IMR-90 (cell line): ENCODE measurements around the gene ASPRV1. TPM values are rescaled to one million over a fixed set of nuclear protein-coding genes. Genes with fewer than 3 reads are reported as not detected.

Experiments used
- ATAC-seq: fragments of 200-7000 bp; cut with Tn5 transposase; 2 replicates; pipeline ENCODE4 v1.9.1; 2020; ENCODE audit warnings: low read depth, mild to moderate bottlenecking, moderate library complexity
- BruUV-seq: library from RNA; stranded (reverse); fragments of 400-500 nt; replicated peaks from 2 replicates; lab custom pipeline; 2021; lab: Mats Ljungman, UMichigan
- CTCF ChIA-PET: fragments of 300-600 bp; formaldehyde crosslinking; extraction: SDS; loops from one replicate; lab custom pipeline; 2021; ENCODE audit warnings: antibody characterized with exemption; lab: Yijun Ruan, JAX
- POLR2A ChIA-PET: fragments of 300-600 bp; sonication (Branson Sonifier 250); formaldehyde crosslinking; loops from one replicate; lab custom pipeline; 2022; ENCODE audit warnings: antibody characterized with exemption; ENCODE audit not compliant: unreplicated experiment; lab: Charles Lee
- DNase-seq: peaks from one replicate; pipeline ENCODE4 v3.0.0; 2013
- H2AFZ ChIP-seq: replicated peaks from 2 replicates; pipeline ENCODE3; 2013; ENCODE audit warnings: low read length, mild to moderate bottlenecking; ENCODE audit not compliant: poor library complexity
- H2AK5ac ChIP-seq: 2 replicates; pipeline ENCODE4 v1.6.1; 2013; ENCODE audit warnings: low read depth, low read length, inconsistent platforms
- H2AK9ac ChIP-seq: replicated peaks from 2 replicates; pipeline ENCODE3; 2013; ENCODE audit warnings: mild to moderate bottlenecking, low read depth, low read length, moderate library complexity; ENCODE audit not compliant: poor library complexity
- H2BK120ac ChIP-seq: 2 replicates; pipeline ENCODE4 v1.6.1; 2013; ENCODE audit warnings: low read depth, low read length, inconsistent platforms
- H2BK15ac ChIP-seq: 3 replicates; pipeline ENCODE4 v1.6.1; 2013; ENCODE audit warnings: low read depth, low read length, inconsistent platforms
- H2BK20ac ChIP-seq: 2 replicates; pipeline ENCODE4 v1.6.1; 2013; ENCODE audit warnings: low read depth, mild to moderate bottlenecking, inconsistent platforms, low read length, moderate library complexity
- H2BK5ac ChIP-seq: 2 replicates; pipeline ENCODE4 v1.6.1; 2013; ENCODE audit warnings: mild to moderate bottlenecking, low read depth, low read length, inconsistent platforms; ENCODE audit not compliant: poor library complexity, severe bottlenecking
- H3K14ac ChIP-seq: replicated peaks from 2 replicates; pipeline ENCODE4 v1.6.1; 2013; ENCODE audit warnings: low read depth, low read length, inconsistent platforms
- H3K18ac ChIP-seq: 2 replicates; pipeline ENCODE4 v1.6.1; 2013; ENCODE audit warnings: low read depth, low read length, control low read depth
- H3K23ac ChIP-seq: 2 replicates; pipeline ENCODE4 v1.6.1; 2013; ENCODE audit warnings: low read depth, low read length, inconsistent platforms
- H3K27ac ChIP-seq: 2 replicates; pipeline ENCODE4 v1.5.1; 2013; ENCODE audit warnings: mild to moderate bottlenecking, control low read depth, low read length; ENCODE audit not compliant: insufficient read depth
- H3K27me3 ChIP-seq: 2 replicates; pipeline ENCODE4 v1.6.1; 2013; ENCODE audit warnings: low read length; ENCODE audit not compliant: control insufficient read depth, insufficient read depth
- H3K36me3 ChIP-seq: 2 replicates; pipeline ENCODE4 v1.6.1; 2013; ENCODE audit warnings: low read length, mixed read lengths; ENCODE audit not compliant: control insufficient read depth, insufficient read depth
- H3K4ac ChIP-seq: 2 replicates; pipeline ENCODE4 v1.6.1; 2013; ENCODE audit warnings: low read depth, low read length, inconsistent platforms
- H3K4me1 ChIP-seq: 2 replicates; pipeline ENCODE4 v1.6.1; 2013; ENCODE audit warnings: low read length, mixed read lengths; ENCODE audit not compliant: control insufficient read depth, insufficient read depth
- H3K4me2 ChIP-seq: 2 replicates; pipeline ENCODE4 v1.6.1; 2013; ENCODE audit warnings: low read depth, mild to moderate bottlenecking, control low read depth, low read length, moderate library complexity
- H3K4me3 ChIP-seq: 2 replicates; pipeline ENCODE4 v1.5.1; 2013; ENCODE audit warnings: low read depth, mild to moderate bottlenecking, control low read depth, low read length, moderate library complexity; ENCODE audit not compliant: insufficient read depth
- H3K56ac ChIP-seq: 2 replicates; pipeline ENCODE4 v1.6.1; 2013; ENCODE audit warnings: low read length, inconsistent platforms; ENCODE audit not compliant: insufficient read depth; ENCODE audit errors: extremely low read depth
- H3K79me1 ChIP-seq, 2 experiments: 2 replicates each; pipeline ENCODE4 v1.6.1; 2013; ENCODE audit warnings: low read length in 2 of 2, inconsistent platforms in 1 of 2, low read depth in 1 of 2
- H3K9ac ChIP-seq: 2 replicates; pipeline ENCODE4 v1.6.1; 2013; ENCODE audit warnings: low read depth, low read length, control low read depth
- H3K9me1 ChIP-seq: 2 replicates; pipeline ENCODE4 v1.6.1; 2013; ENCODE audit warnings: low read length, inconsistent platforms; ENCODE audit not compliant: insufficient read depth
- H3K9me3 ChIP-seq: 2 replicates; pipeline ENCODE4 v1.6.1; 2013; ENCODE audit warnings: low read length; ENCODE audit not compliant: control insufficient read depth, insufficient read depth
- H4K20me1 ChIP-seq: 2 replicates; pipeline ENCODE4 v1.6.1; 2013; ENCODE audit warnings: low read length, inconsistent platforms; ENCODE audit not compliant: insufficient read depth
- H4K5ac ChIP-seq: 2 replicates; pipeline ENCODE4 v1.6.1; 2013; ENCODE audit warnings: mild to moderate bottlenecking, low read depth, low read length, control low read depth
- H4K8ac ChIP-seq, 2 experiments: 2 replicates each; pipeline ENCODE4 v1.6.1; 2013; ENCODE audit warnings: low read depth in 2 of 2, low read length in 2 of 2, control low read depth in 1 of 2, inconsistent platforms in 1 of 2
- H4K91ac ChIP-seq: 2 replicates; pipeline ENCODE4 v1.6.1; 2013; ENCODE audit warnings: low read depth, low read length, inconsistent platforms; ENCODE audit not compliant: insufficient read depth
- CEBPB ChIP-seq: IDR thresholded peaks from 2 replicates; pipeline ENCODE4 v1.6.1; 2012; ENCODE audit warnings: low read depth, low read length, improper control_type of control experiment
- POLR2A ChIP-seq: IDR thresholded peaks from 2 replicates; pipeline ENCODE4 v1.6.1; 2012; ENCODE audit warnings: mild to moderate bottlenecking, low read depth, low read length
- RFX5 ChIP-seq: IDR thresholded peaks from 2 replicates; pipeline ENCODE4 v1.8.0; 2012; ENCODE audit warnings: low read depth, mild to moderate bottlenecking, low read length, moderate library complexity
- WGBS, 2 experiments: methylation state at CpG; one replicate each; pipeline versions ENCODE4 v1.1.5 to v1.1.7; 2013; ENCODE audit warnings: missing lambda C conversion rate in 2 of 2; ENCODE audit not compliant: insufficient read length in 1 of 2; ENCODE audit errors: extremely low coverage in 2 of 2; 5-methylcytosine and 5-hydroxymethylcytosine counted together
- dilution Hi-C: fragments of 300-500 bp; cut with HindIII; formaldehyde crosslinking; loops from one replicate; pipeline ENCODE4 v1.14.3; 2018; ENCODE audit warnings: low sequenced_read_pairs; ENCODE audit not compliant: unreplicated experiment
- in situ Hi-C: fragments of 300-500 bp; cut with MboI; formaldehyde crosslinking; loops from 3 replicates; pipeline ENCODE4 v1.14.3; 2019; ENCODE audit warnings: low sequenced_read_pairs, inconsistent platforms, mixed read lengths
- intact Hi-C: fragments of 100-400 bp; cut with micrococcal nuclease; formaldehyde crosslinking; loops from 2 replicates; pipeline ENCODE4 v1.10.0; 2022
- polyA plus RNA-seq, 3 experiments: library from polyadenylated mRNA; depleted of rRNA; stranded (reverse); fragments of >200 nt; gene quantifications; 2 replicates each; pipeline ENCODE4 v1.2.3, GENCODE V29; 2012; ENCODE audit warnings: low replicate concordance in 1 of 3
- total RNA-seq: library from RNA; depleted of rRNA; stranded (reverse); fragments of >200 nt; gene quantifications from 2 replicates; pipeline ENCODE4 v1.2.3, GENCODE V29; 2012

The ASPRV1 gene
- total and polyA plus RNA-seq, 2 of the 4 experiments (the other 2 are of a cell fraction): 0.14 to 0.18 TPM

DNA sequence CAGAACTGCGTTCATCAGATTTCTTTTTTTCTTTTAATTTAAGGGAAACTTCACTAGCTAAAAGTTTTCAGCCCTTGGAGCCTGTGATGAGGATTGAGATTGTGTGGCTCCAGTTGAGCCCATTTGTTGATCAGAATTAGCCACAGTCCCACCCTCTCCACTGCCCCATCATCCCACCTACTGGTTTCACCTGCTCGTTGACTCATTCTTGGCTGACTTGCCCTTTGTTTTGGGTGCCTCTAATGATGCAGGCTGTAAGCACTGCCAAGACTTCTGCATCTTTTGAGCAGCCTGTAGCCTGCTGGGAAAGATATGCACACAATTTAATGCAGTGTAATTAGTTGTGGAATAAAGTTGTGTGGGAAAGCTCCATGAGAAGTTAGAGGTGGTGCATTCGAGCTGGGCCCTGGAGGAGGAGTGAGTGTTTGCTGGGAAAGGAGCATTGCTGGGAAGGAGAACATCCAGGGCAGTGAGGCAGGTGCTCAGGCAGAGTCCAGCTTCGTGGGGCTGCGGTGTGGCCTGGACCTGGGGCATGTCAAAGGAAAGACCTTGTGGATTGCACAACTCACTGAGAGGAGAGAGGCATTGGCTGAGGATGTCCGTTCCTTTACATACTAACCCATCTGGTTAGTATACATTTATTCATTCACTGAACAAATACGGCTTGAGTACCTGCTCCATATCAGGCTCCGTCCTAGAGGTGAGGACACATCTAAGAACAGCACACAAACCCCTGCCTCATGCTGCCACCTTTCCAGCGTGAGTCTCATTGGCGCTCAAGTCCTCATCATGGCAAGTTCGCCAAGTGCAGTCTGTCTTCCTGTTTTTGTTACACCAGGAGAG is 18.2 kb downstream of the ASPRV1 start:
- no TSS peak for BruUV-seq
- TF ChIP-seq CEBPB (peak; percentile 37), RFX5 (no peak), POLR2A (no peak)
- Histone ChIP-seq H4K8ac (no peak overlapping the region), H2AK5ac (no peak overlapping the region), H2BK20ac (no peak overlapping the region), H2BK120ac (no peak overlapping the region), H3K23ac (no peak overlapping the region), H3K36me3 (peaks cover 17% of the 10 kb centered on the region), H3K79me1 (no peaks in the 10 kb centered on the region), H3K9me3 (no peaks in the 10 kb centered on the region), H3K18ac (no peak overlapping the region), H2BK15ac (no peak overlapping the region), H2BK5ac (no peak overlapping the region), H3K9ac (no peak overlapping the region), H4K5ac (no peak overlapping the region), H3K4me2 (no peak overlapping the region), H4K91ac (no peak overlapping the region), H3K14ac (no peak overlapping the region), H3K27me3 (no peaks in the 10 kb centered on the region), H2AFZ (no peak overlapping the region), H3K4me1 (peaks cover 8% of the 10 kb centered on the region), H4K20me1 (no peaks in the 10 kb centered on the region), H3K4ac (no peak overlapping the region), H2AK9ac (no peak overlapping the region), H3K9me1 (peaks cover 20% of the 10 kb centered on the region), H3K27ac (no peak overlapping the region), H3K56ac (no peak overlapping the region), H3K4me3 (no peak overlapping the region)
- dilution Hi-C loops: no loop called here
- DNase-seq (no peak), ATAC-seq (no peak)
- POLR2A ChIA-PET: no interaction called here
- CTCF ChIA-PET: no interaction called here
- in situ Hi-C loops: no loop called here
- WGBS, 2 experiments: 96% methylated on average over 5 of the region's 11 CpGs; no CpG with 5 or more reads in 1 of the 2 experiments
- intact Hi-C loops: no loop called here
